NCI-H748 (cell line): Measurements from ENCODE around the gene BBS9.

ENCODE experiments used
- DNase-seq: peaks from one replicate; lab custom pipeline; 2025; ENCODE audit not compliant: unreplicated experiment; lab: John Stamatoyannopoulos, UW

BBS9 gene

DNA sequence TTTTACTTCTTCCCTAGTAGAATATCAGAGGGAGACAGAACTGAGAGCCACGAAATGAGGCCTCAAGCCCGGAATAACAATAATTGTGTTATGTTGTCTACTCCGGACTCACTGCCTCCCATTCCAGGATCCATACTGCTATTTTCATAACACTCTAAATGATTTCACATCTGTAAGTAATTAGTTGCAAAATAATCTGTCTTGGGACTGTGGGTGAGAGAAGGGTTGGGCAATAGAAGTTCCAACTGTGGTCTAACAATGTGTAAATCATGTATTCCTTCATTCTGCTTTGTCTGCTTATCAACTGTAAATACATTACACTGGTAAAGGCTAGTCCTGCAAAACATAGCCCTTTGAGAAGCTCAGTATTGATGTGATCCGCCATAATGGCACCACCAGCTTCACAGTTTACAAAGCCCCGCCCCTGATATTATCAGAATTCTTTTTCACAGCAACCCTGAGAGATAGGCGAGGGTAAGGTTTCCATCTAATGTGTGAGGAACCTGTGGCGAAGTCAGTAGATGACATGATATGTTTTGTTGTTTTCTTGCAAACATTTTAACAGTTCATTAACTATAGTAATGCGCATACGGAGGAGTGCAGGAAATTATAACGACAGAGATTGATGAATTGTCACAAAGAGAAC, 510.3 kb downstream of the BBS9 start:
- DNase-seq = no peak

- DNase-seq = no peak
Observed at GRCh38 chr7:33640741-33641140, 511.4 kb downstream of the BBS9 start.

GRCh38 chr7:33642312-33642711, 512.9 kb downstream of the BBS9 start:
- DNase-seq = no peak

- peak; percentile 4 for DNase-seq
Observed at GRCh38 chr7:33643530-33643929, 514.2 kb downstream of the BBS9 start.

GRCh38 chr7:33644489-33644888, 515.1 kb downstream of the BBS9 start:
- no peak for DNase-seq

- no peak for DNase-seq
Observed at GRCh38 chr7:33645104-33645503, 515.7 kb downstream of the BBS9 start.

- no peak for DNase-seq
Observed at GRCh38 chr7:33646166-33646565, 516.8 kb downstream of the BBS9 start.

- no peak for DNase-seq
Observed at GRCh38 chr7:33646891-33647391, 517.6 kb downstream of the BBS9 start.

DNA sequence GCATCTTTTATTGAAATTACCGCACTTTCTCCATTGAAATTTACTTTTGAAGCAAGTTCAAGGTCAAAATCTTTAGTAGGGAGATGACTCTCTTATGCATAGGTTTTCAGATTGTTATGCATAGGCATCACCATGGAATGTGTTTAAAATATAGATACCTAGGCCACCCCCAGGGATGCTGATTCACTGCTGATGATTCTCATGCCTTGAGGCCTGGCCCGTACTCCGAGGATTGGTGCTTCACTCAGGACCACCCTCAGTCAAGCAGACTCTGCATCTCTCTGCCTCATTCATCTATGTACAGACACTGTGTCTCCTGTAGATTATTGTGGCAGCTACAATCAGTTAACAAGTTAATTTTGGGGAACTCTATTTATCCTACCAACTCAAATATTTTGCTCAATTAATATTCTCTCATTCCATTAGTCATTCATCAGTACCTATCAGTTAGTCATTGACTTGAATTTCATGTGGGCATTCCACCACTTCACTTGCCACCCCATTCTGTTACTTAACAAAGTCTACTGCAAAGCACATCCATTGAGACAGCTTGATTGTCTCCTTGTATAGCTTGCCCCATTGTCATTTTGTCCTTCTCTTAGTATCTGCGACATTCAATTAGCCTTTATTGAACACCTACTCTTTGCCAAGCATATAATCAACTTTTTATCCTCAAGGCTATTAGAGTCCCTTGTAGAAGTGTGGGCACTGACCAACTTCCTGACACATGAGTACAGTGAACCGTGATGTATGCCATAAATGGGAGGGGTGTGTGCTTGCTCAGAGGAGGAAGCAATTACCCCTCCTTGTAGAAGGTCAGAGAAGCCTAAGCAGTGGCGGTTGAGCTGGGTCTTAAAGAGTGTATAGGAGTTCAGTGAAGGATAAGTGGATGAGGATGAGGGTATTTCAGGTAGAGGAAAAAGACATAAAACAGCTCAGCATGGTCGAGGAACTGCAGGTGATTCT, 520.4 kb downstream of the BBS9 start:
- no peak for DNase-seq

GRCh38 chr7:33650828-33651227, 521.5 kb downstream of the BBS9 start:
- DNase-seq = no peak

- peak; percentile 8 for DNase-seq
Observed at GRCh38 chr7:33651998-33652515, 522.7 kb downstream of the BBS9 start.

- no peak for DNase-seq
Observed at GRCh38 chr7:33654676-33655075, 525.3 kb downstream of the BBS9 start.
